Measurements from ENCODE around the gene KRTAP4-1.
"Not testable (repeated sequence)": the region's sequence is repeated elsewhere in the genome, so short reads cannot be mapped to it uniquely, and the experiment has no call there.

Gene KRTAP4-1

DNA sequence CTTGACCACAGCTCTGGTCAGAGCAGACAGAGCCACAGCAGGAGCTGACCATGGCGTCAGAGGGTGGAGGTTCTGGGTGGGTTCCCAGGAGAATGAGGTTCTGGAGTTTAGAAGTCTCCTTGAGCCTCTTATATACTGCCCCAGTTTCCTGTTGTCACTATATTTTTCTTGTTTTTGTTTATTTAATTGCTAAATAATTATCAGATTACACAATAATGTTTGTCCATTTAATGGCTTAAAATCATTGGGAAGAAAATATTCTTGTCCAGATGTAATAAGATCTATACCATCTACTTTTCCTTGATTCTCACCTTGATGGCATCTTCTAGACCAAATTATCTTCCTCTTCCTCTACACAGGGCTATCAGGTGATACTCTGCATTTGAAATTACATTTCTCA is 16.6 kb downstream of the KRTAP4-1 start, which contains the start of gene KRTAP4-3:
Gene KRTAP4-3, minus strand, starts transcription at position 101 of the 400 bp plus-strand sequence. Its CDS starts 49 bp downstream, at position 52.
- no peak for DNase-seq

- DNase-seq, result no peak
Observed at GRCh38 chr17:41167561-41167960, 17.1 kb downstream of the KRTAP4-1 start.

- DNase-seq, result no peak
Observed at GRCh38 chr17:41163828-41164227, 20.9 kb downstream of the KRTAP4-1 start.

GRCh38 chr17:41160648-41161047 is 24.1 kb downstream of the KRTAP4-1 start, which contains the start of gene KRTAP4-4:
Gene KRTAP4-4 (minus strand): TSS chr17:41160748. CDS start chr17:41160691, 57 bp downstream.
- DNase-seq, result no peak

GRCh38 chr17:41160190-41160589 is 24.5 kb downstream of the KRTAP4-1 start:
- DNase-seq, result not testable (repeated sequence)

- no peak for DNase-seq
Observed at GRCh38 chr17:41153856-41154255, 30.9 kb downstream of the KRTAP4-1 start.

DNA sequence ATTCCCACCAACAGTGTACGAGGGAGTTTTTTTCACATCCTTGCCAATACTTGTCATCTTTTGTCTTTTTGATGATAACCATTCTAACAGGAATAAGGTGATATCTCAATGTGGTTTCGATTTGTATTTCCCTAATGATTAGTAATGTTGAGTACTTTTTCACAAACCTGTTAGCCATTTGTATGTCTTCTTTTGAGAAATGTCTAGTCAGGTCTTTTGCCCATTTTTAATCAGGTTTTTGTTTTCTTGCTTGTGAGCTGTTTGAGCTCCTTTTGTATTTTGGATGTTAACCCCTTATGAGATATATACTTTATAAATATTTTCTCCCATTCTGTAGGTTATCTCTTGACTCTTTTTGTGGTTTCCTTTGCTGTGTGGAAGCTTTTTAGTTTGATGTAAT is 33.2 kb downstream of the KRTAP4-1 start:
- DNase-seq, result no peak

- DNase-seq, result no peak
Observed at GRCh38 chr17:41150026-41150425, 34.7 kb downstream of the KRTAP4-1 start.

- no peak for DNase-seq
Observed at GRCh38 chr17:41149652-41149985, 35.1 kb downstream of the KRTAP4-1 start, which contains the start of gene KRTAP4-5. Gene KRTAP4-5 (minus strand): TSS chr17:41149825. CDS start chr17:41149767, 58 bp downstream.

DNA sequence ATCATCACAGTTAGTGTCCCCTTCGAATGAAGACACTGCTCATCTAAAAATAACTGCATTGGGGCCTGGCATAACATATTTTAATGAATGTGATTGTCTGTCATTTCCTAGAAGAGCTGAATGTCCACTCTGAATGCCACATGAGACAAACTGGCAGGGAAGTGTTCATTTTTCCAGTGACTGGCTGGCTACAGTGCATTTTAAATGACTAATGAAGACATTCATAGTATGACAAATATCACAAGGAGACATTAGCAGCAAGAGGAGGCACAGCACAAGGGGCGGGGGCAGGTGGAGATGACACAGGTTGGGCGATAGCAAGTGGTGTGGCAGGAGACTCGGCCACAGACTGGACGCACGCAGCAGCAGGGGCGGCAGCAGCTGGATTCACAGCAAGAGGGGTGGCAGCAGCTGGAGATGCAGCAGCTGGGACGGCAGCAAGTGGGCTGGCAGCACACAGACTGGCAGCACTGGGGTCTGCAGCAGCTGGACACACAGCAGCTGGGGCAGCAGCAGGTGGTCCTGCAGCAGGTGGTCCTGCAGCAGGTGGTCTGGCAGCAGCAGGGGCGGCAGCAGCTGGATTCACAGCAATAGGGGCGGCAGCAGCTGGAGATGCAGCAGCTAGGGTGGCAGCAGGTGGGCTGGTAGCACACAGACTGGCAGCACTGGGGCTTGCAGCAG is 35.6 kb downstream of the KRTAP4-1 start:
- not testable (repeated sequence) for DNase-seq

DNA sequence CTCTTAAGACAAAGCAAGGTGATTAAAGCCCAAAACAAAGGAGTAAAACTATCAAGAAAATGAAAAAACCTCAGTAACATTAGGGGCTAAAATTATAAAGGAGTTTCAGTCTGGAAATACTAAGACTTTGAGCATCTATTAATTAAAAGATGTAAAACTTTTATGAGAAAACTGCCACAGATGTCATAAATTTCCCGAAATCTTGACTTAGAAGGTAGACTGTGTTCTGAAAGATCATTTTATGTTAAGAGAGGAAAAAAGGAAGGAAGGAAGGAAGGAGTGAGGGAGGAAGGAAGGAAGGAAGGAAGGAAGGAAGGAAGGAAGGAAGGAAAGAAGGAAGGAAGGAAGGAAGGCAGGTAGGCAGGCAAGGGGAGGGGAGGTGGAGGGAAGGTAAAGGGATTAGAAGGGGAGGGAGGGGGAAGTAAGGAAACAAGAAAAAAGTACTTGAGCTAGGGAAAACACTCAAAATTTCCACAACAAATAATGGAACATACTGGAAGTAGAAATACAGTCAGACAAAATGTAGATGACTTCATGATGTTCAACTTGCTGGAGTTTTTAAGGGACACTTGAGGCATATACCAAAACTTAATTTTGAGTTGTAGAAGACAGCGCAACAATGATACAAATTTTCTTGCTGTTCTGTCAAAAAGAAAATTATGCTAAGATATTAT is 37.0 kb downstream of the KRTAP4-1 start:
- DNase-seq, result no peak

- DNase-seq, result no peak
Observed at GRCh38 chr17:41145261-41145660, 39.5 kb downstream of the KRTAP4-1 start.

GRCh38 chr17:41144846-41145245 is 39.9 kb downstream of the KRTAP4-1 start:
- no peak for DNase-seq

DNA sequence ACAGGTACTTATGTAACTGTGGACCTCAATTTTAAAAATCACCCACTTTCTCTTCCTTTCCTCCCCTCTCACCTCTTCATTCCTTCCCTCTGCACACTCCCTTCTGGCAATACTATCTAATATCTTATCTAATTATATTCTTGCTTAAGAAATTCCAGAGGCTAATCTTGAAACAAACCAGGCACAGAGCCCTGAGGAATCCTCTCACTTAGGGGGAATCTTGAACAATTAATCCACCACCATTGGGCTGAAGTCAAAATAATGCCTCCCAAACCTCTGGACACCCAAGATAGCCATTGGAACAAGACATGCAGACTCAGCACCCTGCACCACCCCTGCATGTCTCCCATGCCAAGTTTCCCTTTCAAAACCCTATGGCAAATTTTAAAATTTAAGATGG is 43.4 kb downstream of the KRTAP4-1 start:
- no peak for DNase-seq

DNA sequence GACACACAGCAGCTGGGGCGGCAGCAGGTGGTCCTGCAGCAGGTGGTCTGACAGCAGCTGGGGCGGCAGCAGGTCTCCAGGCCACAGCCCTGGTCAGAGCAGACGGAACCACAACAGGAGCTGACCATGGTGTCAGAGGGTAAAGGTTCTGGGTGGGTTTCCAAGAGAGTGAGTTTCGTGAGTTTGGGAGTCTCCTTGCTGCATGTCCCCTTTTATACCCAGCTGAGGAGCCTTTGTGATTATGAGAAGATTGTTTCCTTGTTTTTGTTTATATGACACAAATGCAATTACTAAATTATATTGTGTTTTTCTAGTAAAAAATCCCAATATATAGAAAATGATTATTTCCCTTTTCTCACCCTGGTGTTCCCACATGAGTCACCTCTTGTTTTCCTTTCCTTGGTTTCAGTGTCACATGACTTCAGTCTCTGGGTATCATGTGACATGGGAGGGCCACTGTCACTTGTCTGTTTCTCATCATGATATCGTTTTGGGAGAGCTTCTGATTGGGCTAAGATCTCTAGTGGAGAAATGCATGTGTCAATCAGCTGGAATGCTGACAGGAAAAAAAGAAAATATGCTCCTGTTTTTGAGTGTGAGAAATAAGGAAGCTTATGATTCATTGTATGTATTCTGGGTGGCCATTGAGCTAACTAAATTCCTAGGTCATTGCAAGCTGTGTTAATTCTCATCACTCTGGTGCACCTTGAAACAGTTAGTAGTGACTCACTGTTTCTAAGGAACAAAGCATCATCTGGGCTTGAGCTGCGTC is 44.2 kb downstream of the KRTAP4-1 start, which contains the start of gene KRTAP4-6:
Gene KRTAP4-6, minus strand, starts transcription at position 185 of the 772 bp plus-strand sequence. Its CDS starts 57 bp downstream, at position 128.
- DNase-seq, result no peak

DNA sequence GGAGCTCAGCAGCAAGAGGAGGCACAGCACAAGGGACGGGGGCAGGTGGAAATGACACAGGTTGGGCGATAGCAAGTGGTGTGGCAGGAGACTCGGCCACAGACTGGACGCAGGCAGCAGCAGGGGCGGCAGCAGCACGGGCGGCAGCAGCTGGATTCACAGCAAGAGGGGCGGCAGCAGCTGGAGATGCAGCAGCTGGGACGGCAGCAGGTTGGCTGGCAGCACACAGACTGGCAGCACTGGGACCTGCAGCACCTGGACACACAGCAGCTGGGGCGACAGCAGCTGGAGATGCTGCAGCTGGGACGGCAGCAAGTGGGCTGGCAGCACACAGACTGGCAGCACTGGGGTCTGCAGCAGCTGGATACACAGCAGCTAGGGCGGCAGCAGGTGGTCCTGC is 44.8 kb downstream of the KRTAP4-1 start:
- DNase-seq, result not testable (repeated sequence)
